Common myeloid progenitor, CD34-positive (primary cell): ENCODE results near the gene TENM4.

Experiments
- CTCF ChIA-PET: fragments of 350-600 bp; sonication (Branson Sonifier 250); formaldehyde crosslinking; loops from one replicate; lab custom pipeline; 2021; ENCODE audit warnings: antibody characterized with exemption; lab: Charles Lee
- POLR2A ChIA-PET: fragments of 350-600 bp; sonication (Branson Sonifier 250); formaldehyde crosslinking; loops from one replicate; lab custom pipeline; 2021; ENCODE audit warnings: antibody characterized with exemption; lab: Charles Lee
- DNase-seq, 3 donors: peaks; one replicate each; pipeline versions ENCODE4 v3.0.0 to v3.0.0-alpha.2; 2013
- H3K27ac ChIP-seq, 2 experiments: 1 replicate in 1 of 2; 2 replicates in 1 of 2; pipeline ENCODE4 v1.7.0; 2013; ENCODE audit warnings: inconsistent platforms in 2 of 2, low read length in 2 of 2, mild to moderate bottlenecking in 2 of 2, low read depth in 1 of 2, moderate library complexity in 1 of 2; ENCODE audit not compliant: severe bottlenecking in 2 of 2, insufficient read depth in 1 of 2, poor library complexity in 1 of 2
- H3K27me3 ChIP-seq, 5 experiments: replicated peaks in 2 of 5; 1 replicate in 3 of 5; 2 replicates in 2 of 5; pipeline versions ENCODE4 v1.6.1 to v1.7.0; 2013; ENCODE audit warnings: low read length in 4 of 5, mild to moderate bottlenecking in 2 of 5, moderate library complexity in 2 of 5, inconsistent platforms in 1 of 5; ENCODE audit not compliant: insufficient read depth in 5 of 5, control insufficient read depth in 4 of 5
- H3K36me3 ChIP-seq, 4 experiments: 1 replicate in 2 of 4; 2 replicates in 2 of 4; pipeline versions ENCODE4 v1.6.1 to v1.7.0; 2013; ENCODE audit warnings: low read length in 3 of 4, control low read depth in 1 of 4, mild to moderate bottlenecking in 1 of 4; ENCODE audit not compliant: control insufficient read depth in 4 of 4, insufficient read depth in 4 of 4
- H3K4me1 ChIP-seq, 4 experiments: 1 replicate in 3 of 4; 2 replicates in 1 of 4; pipeline versions ENCODE4 v1.6.1 to v1.7.1; 2013; ENCODE audit warnings: low read length in 3 of 4, mild to moderate bottlenecking in 3 of 4, control low read depth in 1 of 4, inconsistent platforms in 1 of 4, moderate library complexity in 1 of 4; ENCODE audit not compliant: control insufficient read depth in 4 of 4, insufficient read depth in 4 of 4; ENCODE audit errors: control extremely low read depth in 1 of 4
- H3K4me3 ChIP-seq, 7 experiments: 1 replicate in 4 of 7; 2 replicates in 3 of 7; pipeline versions ENCODE4 v1.5.1 to v1.7.0; 2013; ENCODE audit warnings: mild to moderate bottlenecking in 7 of 7, low read length in 6 of 7, moderate library complexity in 6 of 7, inconsistent platforms in 2 of 7, low read depth in 2 of 7, control low read depth in 1 of 7; ENCODE audit not compliant: insufficient read depth in 4 of 7, control insufficient read depth in 1 of 7; ENCODE audit errors: extremely low read depth in 1 of 7
- H3K9me3 ChIP-seq, 5 experiments: 1 replicate in 4 of 5; 2 replicates in 1 of 5; pipeline versions ENCODE4 v1.6.1 to v1.7.1; 2013; ENCODE audit warnings: low read length in 4 of 5, mild to moderate bottlenecking in 2 of 5, inconsistent platforms in 1 of 5, low read depth in 1 of 5, moderate library complexity in 1 of 5; ENCODE audit not compliant: control insufficient read depth in 4 of 5, insufficient read depth in 2 of 5; ENCODE audit errors: control extremely low read depth in 1 of 5
- WGBS: methylation state at CpG from one replicate; pipeline ENCODE4 v1.1.5; 2013; ENCODE audit not compliant: insufficient coverage; 5-methylcytosine and 5-hydroxymethylcytosine counted together

The TENM4 gene

DNA sequence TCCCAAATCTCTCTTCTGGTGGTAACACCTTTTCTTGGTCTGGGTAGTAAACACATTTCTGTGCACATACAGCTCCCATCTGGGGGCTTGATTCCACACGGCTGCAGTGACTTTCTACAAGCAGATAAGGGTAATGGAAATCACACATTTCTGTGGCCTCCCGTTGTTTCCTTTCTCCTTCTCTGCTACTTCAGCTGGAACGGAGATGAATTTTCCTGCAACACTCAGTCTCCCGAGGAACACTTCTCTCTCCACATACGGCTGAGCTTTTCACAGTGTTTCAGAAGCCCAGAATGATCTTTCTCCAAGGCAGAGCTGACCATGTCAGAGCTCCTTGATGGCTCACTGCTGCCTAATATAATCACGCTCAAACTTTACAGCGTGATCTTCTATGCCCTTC is 501.9 kb downstream of the TENM4 start:
- WGBS, result 60% methylated on average over 5 of the region's 7 CpGs
- DNase-seq, result no peak
- Histone ChIP-seq H3K36me3 (no peaks in the 10 kb centered on the region), H3K27ac (no peak overlapping the region), H3K27me3 (peaks cover 0 to 44% (median 7%) of the 10 kb centered on the region in 5 experiments), H3K9me3 (peaks cover 0 to 3% (median 0%) of the 10 kb centered on the region in 5 experiments), H3K4me1 (no peaks in the 10 kb centered on the region), H3K4me3 (no peak overlapping the region)
- ChIA-PET CTCF (interaction anchor here (0.8 kb wide), 1 partner anchor 96 kb away, joined by 3 read pairs; no protein-coding TSS in a partner anchor), POLR2A (no interaction called here)

- ChIA-PET CTCF (interaction anchor here (0.9 kb wide), 1 partner anchor 11 kb away, joined by 3 read pairs; no protein-coding TSS in a partner anchor), POLR2A (no interaction called here)
- 80% methylated on average over 1 of the region's 1 CpG for WGBS
- DNase-seq, result no peak
- H3K4me3 ChIP-seq, result no peak overlapping the region
- H3K27ac ChIP-seq, result no peak overlapping the region
- H3K27me3 ChIP-seq, result peaks cover 0 to 38% (median 7%) of the 10 kb centered on the region in 5 experiments
- H3K9me3 ChIP-seq, result peaks cover 0 to 3% (median 0%) of the 10 kb centered on the region in 5 experiments
- no peaks in the 10 kb centered on the region for H3K36me3 ChIP-seq
- H3K4me1 ChIP-seq, result no peaks in the 10 kb centered on the region
Observed at GRCh38 chr11:78938036-78938435, 502.8 kb downstream of the TENM4 start.

DNA sequence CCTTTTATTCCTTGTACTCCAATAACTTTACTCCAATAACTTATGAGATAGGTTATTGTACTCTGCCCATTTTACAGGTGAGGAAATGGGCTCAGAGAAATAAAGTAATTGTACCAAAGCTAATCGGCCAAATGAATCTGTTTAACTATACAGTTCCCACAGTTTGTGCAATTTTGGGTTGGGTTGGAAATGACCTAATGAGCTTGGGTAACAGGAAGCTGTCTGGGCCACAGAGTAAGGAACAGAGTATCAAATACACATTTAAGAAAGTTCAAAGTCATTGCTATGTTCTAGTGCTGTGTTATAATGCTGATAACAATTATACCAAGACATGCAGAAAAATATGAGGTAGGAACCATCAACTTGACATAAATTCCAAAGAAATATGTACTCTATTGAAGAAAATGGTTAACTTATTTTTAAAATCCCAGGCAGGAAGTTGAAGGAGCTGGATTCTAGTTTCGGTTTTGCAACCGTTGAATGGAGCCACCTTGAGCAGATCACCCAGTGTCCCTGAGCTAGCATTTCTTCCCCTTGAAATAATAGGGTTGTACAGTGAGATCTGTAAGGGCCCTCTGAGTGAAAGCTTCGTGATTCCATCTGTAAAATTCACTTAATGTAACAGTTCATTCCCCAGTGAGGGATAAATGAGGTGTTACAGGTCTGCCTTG is 505.3 kb downstream of the TENM4 start:
- Histone ChIP-seq H3K9me3 (peaks cover 0 to 3% (median 0%) of the 10 kb centered on the region in 5 experiments), H3K36me3 (no peaks in the 10 kb centered on the region), H3K4me3 (no peak overlapping the region), H3K27me3 (peaks cover 0 to 23% (median 7%) of the 10 kb centered on the region in 5 experiments), H3K27ac (no peak overlapping the region), H3K4me1 (no peaks in the 10 kb centered on the region)
- DNase-seq, result no peak
- CTCF ChIA-PET, result interaction anchor here (0.6 kb wide), 1 partner anchor 29 kb away, joined by 3 read pairs; no protein-coding TSS in a partner anchor
- POLR2A ChIA-PET, result no interaction called here
- WGBS, result 97% methylated on average over 4 of the region's 4 CpGs

DNA sequence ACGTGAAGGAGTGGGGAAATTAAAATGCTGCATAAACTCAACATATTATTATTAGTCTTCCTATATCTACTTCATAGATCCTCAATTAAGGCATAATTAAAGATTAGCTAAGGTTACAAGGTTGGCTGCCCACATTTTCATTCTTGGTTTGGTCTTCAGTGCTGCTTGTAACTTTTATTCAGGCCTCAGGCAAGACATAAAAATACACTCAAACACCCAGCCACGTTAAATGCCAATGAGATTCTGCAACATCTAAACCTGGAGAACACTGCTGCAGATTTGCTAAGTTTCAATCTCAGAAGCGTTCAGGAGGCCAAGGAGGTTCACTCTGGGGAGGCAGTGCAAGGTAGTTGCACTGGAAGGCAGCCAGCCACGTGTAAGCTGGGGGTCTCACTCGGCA is 507.5 kb downstream of the TENM4 start:
- ChIA-PET CTCF (no interaction called here), POLR2A (no interaction called here)
- Histone ChIP-seq H3K27me3 (peaks cover 0 to 24% (median 7%) of the 10 kb centered on the region in 5 experiments), H3K4me3 (no peak overlapping the region), H3K27ac (no peak overlapping the region), H3K4me1 (no peaks in the 10 kb centered on the region), H3K9me3 (peaks cover 0 to 1% (median 0%) of the 10 kb centered on the region in 5 experiments), H3K36me3 (no peaks in the 10 kb centered on the region)
- WGBS, result 92% methylated on average over 4 of the region's 5 CpGs
- DNase-seq, result no peak

- WGBS, result 91% methylated on average over 5 of the region's 11 CpGs
- CTCF ChIA-PET, result no interaction called here
- Histone ChIP-seq H3K4me3 (no peak overlapping the region), H3K27ac (no peak overlapping the region), H3K36me3 (no peaks in the 10 kb centered on the region), H3K9me3 (peaks cover 0 to 1% (median 0%) of the 10 kb centered on the region in 5 experiments), H3K27me3 (peaks cover 0 to 30% (median 7%) of the 10 kb centered on the region in 5 experiments), H3K4me1 (no peaks in the 10 kb centered on the region)
- POLR2A ChIA-PET, result no interaction called here
- no peak for DNase-seq
Observed at GRCh38 chr11:78932757-78933156, 508.1 kb downstream of the TENM4 start.

GRCh38 chr11:78931891-78932290 is 508.9 kb downstream of the TENM4 start:
- Histone ChIP-seq H3K4me1 (no peaks in the 10 kb centered on the region), H3K9me3 (peaks cover 0 to 1% (median 0%) of the 10 kb centered on the region in 5 experiments), H3K4me3 (no peak overlapping the region), H3K27me3 (peaks cover 0 to 36% (median 9%) of the 10 kb centered on the region in 5 experiments), H3K36me3 (no peaks in the 10 kb centered on the region), H3K27ac (no peak overlapping the region)
- POLR2A ChIA-PET, result no interaction called here
- DNase-seq, result no peak
- CTCF ChIA-PET, result no interaction called here
- WGBS, result 90% methylated on average over 3 of the region's 4 CpGs

DNA sequence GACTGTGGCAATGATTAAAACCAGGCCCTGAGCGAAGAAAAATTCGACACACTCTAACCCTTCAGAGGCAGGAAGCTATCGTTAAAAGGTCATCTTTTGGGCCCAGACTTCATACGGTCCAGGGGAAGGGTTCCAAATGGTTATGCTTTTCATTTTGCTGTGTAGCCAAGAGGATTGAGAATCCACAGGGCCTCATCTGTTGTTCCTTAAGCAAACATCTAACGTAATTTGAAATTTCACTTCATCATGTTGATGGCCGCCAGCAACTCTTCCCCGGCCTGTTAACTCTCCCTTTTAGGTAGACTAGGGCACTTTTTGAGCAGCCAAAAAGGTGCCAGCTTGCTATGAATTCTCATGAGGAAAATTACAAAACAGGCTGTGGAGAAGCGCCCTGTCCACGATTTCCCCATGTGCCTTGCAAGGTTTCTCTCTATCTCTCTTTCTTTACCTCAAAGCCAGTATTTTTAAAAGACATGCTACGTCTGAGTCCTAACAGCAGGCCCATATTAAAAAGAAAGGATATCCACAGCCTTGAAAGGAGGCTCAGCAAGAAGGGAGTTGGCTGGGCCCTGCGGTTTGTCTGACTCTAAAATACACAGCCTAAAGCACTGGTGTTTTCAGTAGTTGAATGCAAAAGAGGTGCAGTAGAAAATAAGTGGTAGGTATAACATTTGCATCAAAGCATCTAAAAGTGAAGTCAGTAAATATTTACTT is 509.9 kb downstream of the TENM4 start:
- ChIA-PET POLR2A (no interaction called here), CTCF (no interaction called here)
- Histone ChIP-seq H3K4me1 (no peaks in the 10 kb centered on the region), H3K4me3 (no peak overlapping the region), H3K9me3 (peaks cover 0 to 1% (median 0%) of the 10 kb centered on the region in 5 experiments), H3K27me3 (peaks cover 0 to 36% (median 12%) of the 10 kb centered on the region in 5 experiments), H3K27ac (no peak overlapping the region), H3K36me3 (no peaks in the 10 kb centered on the region)
- WGBS, result 81% methylated on average over 11 of the region's 11 CpGs
- DNase-seq, result no peak
